COLO829 (cell line): ENCODE results near the gene IER5.

Experiments
- DNase-seq: peaks from one replicate; pipeline ENCODE4 v3.0.0; 2012; ENCODE audit warnings: low spot score

IER5 gene

GRCh38 chr1:181099152-181100014 lies 10.9 kb downstream of the IER5 start:
- DNase-seq, result no peak

DNA sequence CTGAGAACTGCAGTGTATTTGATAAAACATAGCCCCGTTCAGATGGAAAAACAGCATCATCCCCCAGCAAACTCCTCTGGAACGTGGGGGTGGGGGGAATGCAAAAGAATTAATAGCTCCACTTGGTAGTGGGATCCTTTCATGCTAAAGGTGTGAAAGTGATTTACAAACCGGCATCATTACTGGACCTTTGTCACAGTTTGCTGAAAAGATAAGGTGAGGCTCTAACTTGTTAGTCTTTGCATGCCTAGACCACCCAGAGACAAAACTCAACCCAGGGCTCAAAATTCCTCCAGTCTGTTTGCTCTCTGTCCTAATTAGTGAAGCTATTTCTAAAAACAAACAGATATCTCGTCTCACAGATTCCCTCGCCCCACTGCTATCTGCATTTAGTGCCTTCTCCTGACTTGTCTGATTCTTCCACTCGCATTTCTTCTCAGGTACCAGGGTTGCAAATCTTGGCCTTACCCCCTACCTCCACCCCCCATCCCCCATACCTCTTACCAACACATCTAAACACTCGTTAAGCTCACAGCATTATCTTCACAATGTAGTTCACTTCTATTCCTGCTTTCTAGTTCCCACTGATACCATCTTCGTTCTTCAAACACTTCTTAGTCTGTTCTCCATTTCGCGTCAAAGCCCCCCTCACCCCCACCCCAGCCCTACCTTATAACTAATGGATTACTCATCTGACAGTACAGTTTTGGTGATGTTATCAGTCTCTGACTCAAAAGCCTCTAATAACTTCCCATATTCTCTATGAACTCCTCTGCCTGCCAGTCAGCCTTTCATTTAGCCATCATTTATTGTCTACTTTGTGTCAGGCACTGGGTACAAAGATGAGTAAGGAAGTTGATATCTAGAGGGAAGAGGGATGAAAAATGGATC lies 11.8 kb downstream of the IER5 start:
- no peak for DNase-seq

DNA sequence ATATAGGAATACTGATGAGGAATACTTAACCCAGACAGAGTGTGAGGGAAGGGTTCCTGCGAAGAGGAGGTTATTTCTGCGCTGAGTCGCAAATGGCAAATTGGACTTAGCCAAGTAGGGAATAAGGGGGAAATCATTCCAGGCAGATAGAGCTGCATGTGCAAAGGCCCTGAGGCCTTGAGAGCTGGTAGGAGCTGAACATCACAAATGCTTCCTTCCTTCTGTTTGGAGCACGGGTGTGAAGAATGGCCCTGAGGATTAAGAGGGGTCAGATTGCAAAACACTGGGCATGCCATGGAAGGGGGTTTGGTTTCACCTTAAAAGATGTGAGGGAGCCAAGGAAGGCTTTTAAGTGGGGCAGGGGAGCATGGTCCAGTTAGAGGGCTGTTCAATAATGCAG lies 12.4 kb downstream of the IER5 start:
- DNase-seq, result no peak

GRCh38 chr1:181101581-181102226 lies 13.2 kb downstream of the IER5 start:
- no peak for DNase-seq

DNA sequence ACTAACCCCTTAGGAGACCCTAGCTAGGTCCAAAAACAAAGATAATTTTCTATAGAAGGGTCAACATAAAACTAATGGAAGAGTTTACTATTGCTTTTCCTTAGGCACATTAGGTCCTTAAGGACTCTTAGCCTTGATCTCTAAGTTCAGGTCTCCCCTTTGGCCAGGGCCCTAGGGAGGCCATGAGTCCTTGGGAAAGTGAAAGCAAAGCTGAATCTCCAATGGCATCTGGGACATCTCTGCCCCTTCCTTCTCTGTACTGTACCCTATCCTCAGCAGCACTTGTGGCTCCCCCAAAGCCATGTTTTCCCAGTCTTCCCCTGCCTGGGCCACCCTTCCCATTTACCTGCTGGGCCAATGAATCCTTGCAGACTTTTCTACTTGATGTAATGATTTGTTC lies 14.3 kb downstream of the IER5 start:
- DNase-seq, result no peak

- no peak for DNase-seq
Measured at GRCh38 chr1:181103399-181103798, 14.9 kb downstream of the IER5 start.

DNA sequence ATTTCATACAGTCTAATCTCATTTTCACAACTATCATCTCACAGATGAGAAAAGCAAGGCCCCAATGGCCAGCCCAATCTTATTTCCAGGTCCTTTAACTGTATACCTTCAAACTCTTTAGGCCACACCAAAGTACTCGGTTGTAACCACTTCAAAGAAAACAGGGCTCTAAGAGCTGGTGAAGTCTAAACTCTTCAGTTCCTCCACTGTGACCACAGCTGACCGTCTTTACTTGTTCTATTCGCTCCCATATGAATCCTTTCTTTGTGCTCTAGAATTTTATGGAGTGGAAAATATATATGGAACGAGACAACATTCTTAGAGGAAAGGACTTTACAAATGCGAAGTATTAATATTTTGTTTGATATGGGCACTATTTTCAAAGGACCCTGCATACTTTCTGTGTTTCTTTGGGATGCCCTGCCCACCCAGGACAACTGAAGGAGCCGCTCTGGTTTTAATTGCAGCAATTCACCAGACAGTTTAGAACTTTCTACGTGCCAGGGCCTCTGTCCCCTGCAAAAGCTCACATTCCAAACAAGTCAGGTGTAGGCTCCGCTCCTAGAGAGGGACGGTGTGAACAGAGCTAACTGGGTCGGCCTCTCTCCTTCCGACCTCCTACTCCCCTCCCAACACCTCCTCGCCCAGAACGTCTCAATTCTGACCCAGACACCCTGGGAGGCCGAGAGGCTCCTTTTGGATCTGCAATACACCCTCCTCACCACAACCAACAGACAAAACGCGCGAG lies 15.7 kb downstream of the IER5 start:
- DNase-seq, result peak; percentile 90

DNA sequence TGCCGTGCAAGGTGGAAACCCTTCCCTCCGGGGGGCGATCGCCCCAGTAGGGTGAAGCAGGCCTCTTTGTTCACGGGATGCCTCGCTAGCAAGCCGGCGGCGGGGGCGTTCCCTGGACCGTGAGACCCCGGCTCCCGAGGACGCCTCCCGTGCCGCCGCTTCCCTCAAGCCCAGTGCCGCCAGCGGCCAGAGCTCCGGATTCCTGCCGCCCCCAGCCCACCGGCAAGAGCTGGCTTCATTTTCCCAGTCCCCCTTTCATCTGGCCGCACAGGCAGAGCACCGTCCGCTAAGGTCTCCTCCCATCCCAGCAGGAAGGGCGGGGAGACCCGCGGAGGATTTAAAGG lies 16.3 kb downstream of the IER5 start:
- DNase-seq, result no peak

DNA sequence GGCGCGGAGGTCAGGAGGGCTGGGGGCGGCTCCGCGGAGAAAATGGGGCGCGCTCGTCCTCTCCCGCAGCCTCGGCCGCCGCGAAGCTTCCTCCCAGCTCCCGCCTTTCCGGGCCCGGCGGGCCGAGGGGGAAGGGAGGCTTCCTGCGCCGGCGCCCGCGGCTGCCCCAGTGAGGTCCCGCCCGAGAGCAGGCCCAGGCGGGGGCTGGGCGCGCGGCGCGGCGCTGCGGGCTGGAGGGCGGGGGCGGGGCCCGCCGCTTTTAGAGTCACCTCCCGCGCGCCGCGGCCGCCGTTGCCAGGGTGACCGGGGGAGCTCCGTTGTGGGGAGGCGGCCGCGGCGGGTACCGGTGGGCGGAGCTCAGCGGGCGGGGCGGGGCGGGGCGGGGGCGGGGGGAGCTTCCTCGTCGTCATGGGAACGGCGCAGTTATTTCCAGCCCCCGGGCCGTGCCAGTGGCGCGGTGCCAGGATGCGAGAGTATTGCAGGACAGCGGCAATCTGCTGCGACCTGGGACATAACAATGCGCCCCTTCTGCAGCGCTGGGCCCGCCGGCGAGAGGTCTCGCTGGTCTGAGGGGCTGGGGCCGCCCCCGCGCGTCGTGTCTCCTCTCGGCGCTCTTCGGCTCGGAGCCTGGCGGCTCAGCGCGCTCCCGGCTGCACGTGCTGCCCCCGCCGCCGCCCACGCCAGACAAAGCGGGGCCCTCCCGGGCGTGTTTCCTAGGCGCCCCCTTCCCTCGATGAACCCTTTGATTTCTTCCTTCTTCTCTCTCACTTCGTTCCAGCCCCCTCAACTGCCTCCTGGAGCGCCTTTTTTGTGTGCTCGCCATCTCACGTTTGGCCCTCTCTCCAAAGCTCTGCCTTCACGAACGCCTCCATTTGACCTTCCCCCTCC lies 16.9 kb downstream of the IER5 start:
- DNase-seq, result peak; percentile 90

DNA sequence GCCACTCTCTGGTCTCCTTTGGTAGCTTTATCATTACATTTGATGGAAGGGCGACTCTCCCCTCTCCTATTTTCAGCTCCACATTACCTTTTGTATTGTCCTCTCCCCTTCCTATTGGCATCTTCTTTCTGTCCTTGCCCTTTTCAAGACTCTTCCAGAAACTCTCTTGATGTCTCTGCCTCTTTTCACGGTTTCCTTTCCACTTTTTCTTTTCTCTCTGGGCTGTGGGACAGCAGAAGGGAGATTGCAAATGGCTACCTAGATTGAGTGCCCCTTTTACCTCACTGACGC lies 17.5 kb downstream of the IER5 start:
- DNase-seq, result no peak

GRCh38 chr1:181106479-181106878 lies 18.0 kb downstream of the IER5 start:
- DNase-seq, result no peak

DNA sequence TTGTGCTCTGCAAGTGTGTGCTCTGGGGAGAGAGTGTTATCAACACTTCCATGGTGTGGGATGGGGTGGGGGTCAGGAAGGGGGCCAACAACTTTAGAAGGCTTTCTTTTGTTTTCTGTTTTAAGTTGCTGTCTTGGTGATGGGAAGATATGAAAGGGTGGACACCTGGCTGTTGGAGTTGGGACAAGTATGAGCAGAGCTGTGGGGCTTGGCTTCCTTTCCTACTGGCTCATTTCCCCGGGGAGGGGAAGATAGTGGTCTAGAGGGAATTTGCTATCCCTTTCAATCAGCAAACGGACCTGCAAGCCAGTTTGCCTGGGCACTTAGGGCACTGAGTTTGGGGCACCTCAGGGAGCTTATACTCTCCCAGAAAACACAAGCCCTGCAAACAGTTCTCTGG lies 19.2 kb downstream of the IER5 start:
- DNase-seq, result no peak

DNA sequence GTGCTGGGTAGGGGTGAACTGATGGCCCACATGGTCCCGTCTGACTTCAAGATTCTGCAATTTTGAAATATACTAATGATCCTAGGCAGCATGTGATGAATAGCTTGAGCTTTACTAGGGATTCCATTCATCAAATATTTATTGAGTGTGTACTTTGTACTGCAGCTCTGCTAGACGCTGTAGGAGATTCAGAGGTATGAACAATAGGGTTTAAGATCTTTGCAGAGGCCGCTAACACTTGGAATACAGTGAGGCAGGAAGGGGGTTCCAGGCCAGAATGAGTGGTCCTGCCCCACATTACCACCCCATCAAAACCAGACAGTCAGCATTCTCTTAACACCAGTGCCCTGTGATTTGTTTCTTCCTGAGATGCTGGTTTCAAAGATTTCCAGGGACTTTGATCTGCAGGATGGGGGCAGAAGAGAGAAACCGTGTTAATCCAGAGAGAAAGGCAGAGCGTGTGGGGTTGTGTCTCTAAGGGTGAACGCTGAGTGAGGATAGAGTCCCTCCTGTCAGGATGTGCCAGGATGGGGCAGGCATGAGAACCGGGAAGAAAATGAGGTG lies 19.9 kb downstream of the IER5 start:
- DNase-seq, result no peak

GRCh38 chr1:181110013-181110412 lies 21.5 kb downstream of the IER5 start:
- DNase-seq, result no peak

- no peak for DNase-seq
Measured at GRCh38 chr1:181111559-181111958, 23.1 kb downstream of the IER5 start.

DNA sequence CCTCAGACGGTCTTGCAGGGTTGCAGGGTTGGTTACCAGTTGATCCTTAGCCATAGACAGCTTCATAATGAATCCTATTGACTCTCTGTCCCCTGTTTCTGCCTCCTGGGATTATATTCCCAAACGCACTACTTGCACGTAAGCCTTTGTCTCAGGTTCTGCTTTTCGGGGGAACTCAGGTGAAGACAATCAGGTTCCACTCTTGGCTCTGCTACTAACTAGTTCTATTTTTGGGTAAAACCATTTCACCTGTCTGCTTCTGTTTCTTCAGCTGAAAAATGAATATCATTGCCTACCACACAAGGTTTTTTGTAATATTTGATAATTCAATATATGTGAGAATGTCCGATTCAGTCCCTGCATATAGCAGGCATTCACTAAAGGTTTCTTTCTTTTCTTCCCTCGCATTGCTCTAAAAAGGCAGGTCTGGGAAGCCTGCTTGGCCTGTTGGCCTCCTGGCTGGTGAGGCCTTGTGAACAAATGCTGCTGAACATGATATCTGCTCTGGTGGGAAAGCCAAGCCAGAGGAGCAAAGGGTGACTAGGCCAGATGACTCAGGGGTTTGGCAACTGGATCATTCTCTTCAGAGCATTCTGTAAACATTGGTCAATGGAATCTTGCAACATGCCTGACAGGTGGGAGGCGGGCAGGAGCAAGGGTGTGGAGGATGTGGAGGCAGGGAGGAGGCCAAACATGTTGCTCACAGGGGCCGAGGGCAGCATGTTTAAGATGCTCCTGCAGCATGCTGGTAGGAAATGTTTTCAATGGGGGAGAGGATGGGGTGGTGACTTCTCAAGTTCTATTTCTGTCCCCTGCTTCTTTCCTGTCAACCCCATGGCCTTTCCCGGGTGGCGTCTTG lies 23.8 kb downstream of the IER5 start:
- no peak for DNase-seq

DNA sequence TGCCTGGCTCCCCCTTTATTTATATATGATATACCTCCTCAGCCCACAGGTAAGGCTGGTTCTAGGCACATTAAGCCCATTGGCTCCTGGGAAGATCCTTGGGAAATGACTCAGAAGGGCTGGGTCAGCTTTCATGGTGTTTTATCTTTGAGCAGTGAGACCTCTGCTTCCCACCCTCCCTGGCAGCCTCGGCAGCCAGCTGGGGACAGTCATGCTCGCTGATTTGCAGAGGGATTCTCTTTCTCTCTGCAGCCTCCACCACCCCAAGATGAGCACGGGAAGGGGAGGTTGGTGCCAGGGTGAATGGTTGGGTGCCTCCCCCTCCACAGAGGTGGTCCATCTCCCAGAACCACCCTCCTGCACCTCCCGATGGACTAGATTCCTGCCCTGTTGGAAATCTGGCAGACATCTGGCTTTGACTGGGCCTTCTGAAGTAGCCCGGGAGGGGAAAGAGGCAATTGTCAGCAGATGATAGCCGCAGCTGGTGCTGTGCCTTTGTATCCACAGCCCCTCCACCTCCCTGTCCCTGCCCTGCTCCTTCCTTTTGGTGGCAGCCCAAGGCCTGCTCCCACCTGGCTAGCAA lies 24.6 kb downstream of the IER5 start:
- DNase-seq, result no peak

DNA sequence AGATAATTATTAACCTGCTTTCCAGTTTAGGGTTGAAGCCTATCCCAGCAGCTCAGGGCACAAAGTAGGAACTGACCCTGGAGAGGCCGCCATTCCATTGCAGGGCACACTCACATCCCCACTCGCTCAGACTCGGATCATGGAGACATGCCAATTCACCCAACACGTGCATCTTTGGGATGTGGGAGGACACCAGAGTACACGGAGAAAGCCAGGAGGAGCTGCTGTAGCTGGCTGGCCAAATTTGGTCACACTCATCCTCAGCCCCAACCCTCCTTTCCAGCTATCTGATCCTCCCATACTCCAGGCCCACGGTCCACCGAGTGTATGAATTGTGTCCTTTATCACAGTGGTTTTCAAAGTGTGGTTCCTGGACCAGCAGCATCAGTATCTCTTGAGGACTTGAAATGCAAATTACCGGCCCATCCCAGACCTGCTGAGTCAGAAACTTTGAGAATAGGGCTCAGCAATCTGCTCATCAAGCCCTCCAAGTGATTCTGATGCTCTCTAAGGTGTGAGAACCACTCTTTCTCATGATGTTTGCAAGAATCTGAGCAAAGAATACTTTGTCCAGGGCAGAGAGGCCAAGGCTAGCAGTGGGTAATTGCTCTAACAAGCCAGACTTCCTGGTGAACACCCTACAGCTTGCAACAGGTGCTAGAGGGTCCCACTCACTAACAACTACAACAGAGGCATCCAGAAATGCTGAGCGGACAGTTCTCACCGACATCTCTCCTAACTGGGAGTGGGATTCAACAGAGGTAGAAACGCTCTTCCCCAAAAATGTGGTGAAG lies 26.3 kb downstream of the IER5 start:
- DNase-seq, result no peak

- DNase-seq, result no peak
Measured at GRCh38 chr1:181115368-181115684, 26.8 kb downstream of the IER5 start.
